Lung (tissue), 12 donors: ENCODE results near the gene DUSP3. TPM values are rescaled to one million over a fixed set of nuclear protein-coding genes. Genes with fewer than 3 reads are reported as not detected.

ENCODE experiments used
- ATAC-seq: fragments of 200-7000 bp; cut with Tn5 transposase; one replicate; pipeline ENCODE4 v1.9.1; 2020; ENCODE audit warnings: moderate number of reproducible peaks; ENCODE audit not compliant: insufficient read depth, low FRiP score
- DNase-seq, 3 donors: peaks; one replicate each; pipeline ENCODE4 v3.0.0-alpha.2; 2013 to 2017
- H3K27ac ChIP-seq, 2 donors: one replicate each; pipeline ENCODE4 v1.5.1; 2013; ENCODE audit warnings: mild to moderate bottlenecking in 2 of 2, moderate library complexity in 2 of 2, control low read depth in 1 of 2, inconsistent platforms in 1 of 2, low read depth in 1 of 2, low read length in 1 of 2
- H3K27me3 ChIP-seq, 3 donors: one replicate each; pipeline ENCODE4 v1.5.1; 2013; ENCODE audit warnings: low read length in 2 of 3; ENCODE audit not compliant: control insufficient read depth in 3 of 3, insufficient read depth in 3 of 3
- H3K36me3 ChIP-seq, 4 donors: one replicate each; pipeline ENCODE4 v1.5.1; 2013; ENCODE audit warnings: low read length in 4 of 4, mild to moderate bottlenecking in 1 of 4, moderate library complexity in 1 of 4; ENCODE audit not compliant: control insufficient read depth in 4 of 4, insufficient read depth in 4 of 4
- H3K4me1 ChIP-seq, 5 donors: one replicate each; pipeline ENCODE4 v1.5.1; 2013; ENCODE audit warnings: low read length in 5 of 5, mild to moderate bottlenecking in 2 of 5, moderate library complexity in 1 of 5; ENCODE audit not compliant: control insufficient read depth in 5 of 5, insufficient read depth in 5 of 5
- H3K4me3 ChIP-seq: one replicate; pipeline ENCODE4 v1.5.1; 2013; ENCODE audit warnings: mild to moderate bottlenecking, control low read depth, moderate library complexity
- H3K9ac ChIP-seq, 2 donors: one replicate each; pipeline ENCODE4 v1.5.1; 2013; ENCODE audit warnings: low read length in 2 of 2, control low read depth in 1 of 2; ENCODE audit not compliant: insufficient read depth in 1 of 2
- H3K9me3 ChIP-seq, 4 donors: one replicate each; pipeline ENCODE4 v1.5.1; 2013; ENCODE audit warnings: low read length in 3 of 4, mild to moderate bottlenecking in 1 of 4, moderate library complexity in 1 of 4; ENCODE audit not compliant: control insufficient read depth in 4 of 4, insufficient read depth in 3 of 4
- WGBS, 2 donors: extraction: QIAGEN DNeasy Blood & Tissue Kit; methylation state at CpG; one replicate each; pipeline ENCODE4 v1.1.7; 2013; 5-methylcytosine and 5-hydroxymethylcytosine counted together
- polyA plus RNA-seq, 2 donors: library from polyadenylated mRNA; stranded (reverse); fragments of 200-250 nt; gene quantifications; one replicate each; pipeline ENCODE4 v1.2.1, GENCODE V29; 2013
- total RNA-seq, 2 donors: library from RNA; depleted of rRNA in 1 of 2; stranded (reverse); fragments of >200 nt in 1 of 2; gene quantifications; one replicate each; pipeline ENCODE4 v1.2.1, GENCODE V29; 2014 to 2021
- TF ChIP-seq, protein P1 (sequence below): IDR thresholded peaks from 2 replicates; pipeline ENCODE4 v1.5.1; 2012; ENCODE audit warnings: mild to moderate bottlenecking; ENCODE audit errors: control extremely low read depth, extremely low read depth
- donor health status: control.
- donor health status: control.
- donor health status: Bipolar disorder and iron deficiency.
- donor health status: healthy.
- donor health status: DM: yes; HTN: yes; CAD: no.

Gene DUSP3
- total and polyA plus RNA-seq, 4 donors: 49.6 to 86.3 (median 66.5) TPM

DNA sequence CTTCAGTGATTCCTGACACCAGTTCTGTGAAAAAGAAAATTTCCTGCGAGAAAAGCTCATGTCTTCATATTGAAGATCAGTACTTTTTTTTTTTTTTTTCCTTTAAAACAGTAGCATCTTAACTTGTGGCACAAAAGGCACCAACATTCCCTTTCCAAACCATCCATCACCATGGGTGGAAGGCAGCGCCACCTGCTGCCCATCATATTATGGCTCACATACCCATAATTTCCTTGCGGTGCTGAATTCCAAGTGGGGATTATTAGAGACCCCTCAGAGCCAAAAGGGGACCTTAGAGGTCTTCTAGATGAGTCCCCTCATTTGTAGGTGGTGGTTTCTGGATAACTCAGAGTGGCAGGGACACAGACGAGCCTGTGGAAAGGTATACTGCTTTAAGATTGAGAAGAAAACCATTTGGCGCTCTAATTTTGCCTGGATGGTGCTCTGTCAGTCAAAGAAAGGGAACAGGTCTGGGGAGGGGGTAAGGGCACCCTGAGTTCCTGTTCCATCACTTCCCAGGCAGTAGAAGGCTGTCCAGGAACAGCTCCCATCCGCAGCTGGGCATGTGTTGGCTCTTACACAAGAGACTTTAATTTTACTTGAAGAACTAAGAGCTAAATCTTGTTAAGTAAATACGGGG, 12.2 kb downstream of the DUSP3 start:
- no peaks in the 10 kb centered on the region for H3K27me3 ChIP-seq
- WGBS, 2 donors: 43 to 57% methylated on average over 7 of the region's 7 CpGs
- DNase-seq (peak; percentile 50 to 61 (median 52)), ATAC-seq (peak; percentile 55)
- no peak overlapping the region for H3K4me3 ChIP-seq
- H3K9me3 ChIP-seq: no peaks in the 10 kb centered on the region
- peaks cover 7 to 29% (median 17%) of the 10 kb centered on the region in 4 donors for H3K36me3 ChIP-seq
- TF ChIP-seq, protein P1, sequence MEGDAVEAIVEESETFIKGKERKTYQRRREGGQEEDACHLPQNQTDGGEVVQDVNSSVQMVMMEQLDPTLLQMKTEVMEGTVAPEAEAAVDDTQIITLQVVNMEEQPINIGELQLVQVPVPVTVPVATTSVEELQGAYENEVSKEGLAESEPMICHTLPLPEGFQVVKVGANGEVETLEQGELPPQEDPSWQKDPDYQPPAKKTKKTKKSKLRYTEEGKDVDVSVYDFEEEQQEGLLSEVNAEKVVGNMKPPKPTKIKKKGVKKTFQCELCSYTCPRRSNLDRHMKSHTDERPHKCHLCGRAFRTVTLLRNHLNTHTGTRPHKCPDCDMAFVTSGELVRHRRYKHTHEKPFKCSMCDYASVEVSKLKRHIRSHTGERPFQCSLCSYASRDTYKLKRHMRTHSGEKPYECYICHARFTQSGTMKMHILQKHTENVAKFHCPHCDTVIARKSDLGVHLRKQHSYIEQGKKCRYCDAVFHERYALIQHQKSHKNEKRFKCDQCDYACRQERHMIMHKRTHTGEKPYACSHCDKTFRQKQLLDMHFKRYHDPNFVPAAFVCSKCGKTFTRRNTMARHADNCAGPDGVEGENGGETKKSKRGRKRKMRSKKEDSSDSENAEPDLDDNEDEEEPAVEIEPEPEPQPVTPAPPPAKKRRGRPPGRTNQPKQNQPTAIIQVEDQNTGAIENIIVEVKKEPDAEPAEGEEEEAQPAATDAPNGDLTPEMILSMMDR: peak; percentile 61
- H3K9ac ChIP-seq: no peak overlapping the region
- no peak overlapping the region for H3K27ac ChIP-seq
- peaks cover 0 to 3% (median 0%) of the 10 kb centered on the region in 5 donors for H3K4me1 ChIP-seq

DNA sequence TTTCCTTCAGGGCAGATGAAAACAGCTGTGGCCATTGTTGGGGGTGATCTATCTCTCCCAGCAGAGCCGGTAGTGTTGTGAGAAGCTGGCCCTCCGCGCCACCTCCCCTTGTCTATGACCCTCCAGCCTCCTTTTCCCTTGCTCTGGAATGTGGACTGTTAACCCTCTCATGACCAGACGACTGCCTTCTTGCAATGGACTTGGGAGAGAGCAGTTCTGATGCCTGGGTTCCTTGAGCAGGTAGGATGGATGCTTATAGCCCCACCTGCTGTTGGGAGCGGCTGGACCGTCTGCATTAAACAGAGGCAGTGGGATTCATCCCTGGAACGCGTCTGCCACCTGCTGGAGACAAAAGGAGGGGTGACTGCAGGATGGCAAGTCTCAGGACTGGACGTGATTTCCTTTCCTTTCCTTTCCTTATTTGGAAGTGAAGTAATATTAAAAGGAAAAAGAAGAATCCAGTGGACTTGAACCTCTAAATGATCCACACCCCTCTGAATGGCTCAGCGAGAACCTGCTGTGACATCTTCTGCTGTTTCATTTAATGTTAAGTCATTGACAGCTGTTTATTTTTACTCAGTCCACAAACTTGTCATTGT, 18.4 kb downstream of the DUSP3 start:
- no peaks in the 10 kb centered on the region for H3K36me3 ChIP-seq
- ATAC-seq: peak; percentile 84
- WGBS, 2 donors: 7 to 12% methylated on average over 10 of the region's 10 CpGs
- H3K9me3 ChIP-seq: peaks cover 0 to 3% (median 0%) of the 10 kb centered on the region in 4 donors
- TF ChIP-seq, protein P1: peak; percentile 100
- H3K4me1 ChIP-seq: peaks cover 0 to 5% (median 0%) of the 10 kb centered on the region in 5 donors
- no peak overlapping the region for H3K4me3 ChIP-seq
- peaks cover 0 to 17% (median 8%) of the 10 kb centered on the region in 3 donors for H3K27me3 ChIP-seq
- H3K27ac ChIP-seq: no peak overlapping the region
- peak; percentile 92 to 93 (median 92) for DNase-seq
- H3K9ac ChIP-seq: peak overlapping the region in 1 of 2 donors; percentile 4

DNA sequence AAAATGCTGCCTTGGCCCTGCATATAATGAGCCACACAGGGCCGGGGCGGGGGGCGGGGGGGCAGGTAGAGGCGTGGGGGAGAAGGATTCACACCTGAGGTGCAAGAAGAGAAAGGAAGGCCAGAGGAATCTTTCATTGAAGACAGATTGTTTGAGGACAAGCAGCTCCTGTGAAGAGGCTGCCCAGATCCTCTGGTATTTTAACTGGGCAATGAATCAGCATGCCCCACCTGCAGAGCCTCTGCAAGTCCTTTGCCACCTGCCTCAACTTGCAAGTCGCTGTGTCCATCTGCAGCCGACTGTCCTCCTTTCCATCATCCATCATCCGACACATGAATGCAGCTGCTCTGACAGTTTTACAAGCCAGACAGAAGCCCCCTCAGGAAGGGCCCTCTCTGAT, 18.9 kb downstream of the DUSP3 start:
- DNase-seq (no peak), ATAC-seq (no peak)
- 69 to 71% methylated on average over 7 of the region's 7 CpGs for WGBS, 2 donors
- no peak overlapping the region for H3K27ac ChIP-seq
- TF ChIP-seq, protein P1: no peak
- no peak overlapping the region for H3K9ac ChIP-seq
- H3K4me1 ChIP-seq: peaks cover 0 to 6% (median 0%) of the 10 kb centered on the region in 5 donors
- H3K36me3 ChIP-seq: no peaks in the 10 kb centered on the region
- H3K27me3 ChIP-seq: peaks cover 0 to 17% (median 9%) of the 10 kb centered on the region in 3 donors
- no peak overlapping the region for H3K4me3 ChIP-seq
- H3K9me3 ChIP-seq: peaks cover 0 to 4% (median 0%) of the 10 kb centered on the region in 4 donors
